Stimulated activated CD4-positive, alpha-beta T cell treated with anti-CD3 and anti-CD28 coated beads, Interleukin-12 subunit alpha, Interleukin-12 subunit beta, amount 100 ng/mL, for 24 hours (primary cell): ENCODE measurements around the gene OOSP3.
"Not testable (repeated sequence)": the region's sequence is repeated elsewhere in the genome, so short reads cannot be mapped to it uniquely, and the experiment has no call there.

Experiments
- DNase-seq, 2 experiments: peaks; one replicate each; pipeline ENCODE4 v3.0.0-alpha.2; 2020; ENCODE audit warnings: low read depth in 2 of 2

OOSP3 gene

GRCh38 chr11:59877325-59877724, 1.3 kb upstream of the OOSP3 start:
- DNase-seq = no peak

GRCh38 chr11:59877784-59878183, 798 bp upstream of the OOSP3 start:
- DNase-seq = no peak

GRCh38 chr11:59879567-59879966, 985 bp downstream of the OOSP3 start:
- DNase-seq = no peak

- DNase-seq = no peak
Observed at GRCh38 chr11:59883597-59883996, 5.0 kb downstream of the OOSP3 start.

GRCh38 chr11:59887156-59887555, 8.6 kb downstream of the OOSP3 start:
- DNase-seq = not testable (repeated sequence)

- DNase-seq = no peak
Observed at GRCh38 chr11:59891781-59892181, 13.2 kb downstream of the OOSP3 start.

- DNase-seq = no peak
Observed at GRCh38 chr11:59894616-59895015, 16.0 kb downstream of the OOSP3 start.

- DNase-seq = no peak
Observed at GRCh38 chr11:59898046-59898445, 19.5 kb downstream of the OOSP3 start.

GRCh38 chr11:59898650-59899049, 20.1 kb downstream of the OOSP3 start:
- no peak for DNase-seq

- DNase-seq = no peak
Observed at GRCh38 chr11:59899532-59899931, 20.9 kb downstream of the OOSP3 start.

GRCh38 chr11:59900366-59901126, 22.0 kb downstream of the OOSP3 start:
- no peak for DNase-seq

- DNase-seq = no peak
Observed at GRCh38 chr11:59901306-59901705, 22.7 kb downstream of the OOSP3 start.

GRCh38 chr11:59903569-59903968, 25.0 kb downstream of the OOSP3 start:
- DNase-seq = not testable (repeated sequence)

- DNase-seq = no peak
Observed at GRCh38 chr11:59918480-59918879, 39.9 kb downstream of the OOSP3 start.

GRCh38 chr11:59918987-59919589, 40.5 kb downstream of the OOSP3 start:
- DNase-seq = peak in 1 of 2 experiments; percentile 10

- no peak for DNase-seq
Observed at GRCh38 chr11:59923813-59924212, 45.2 kb downstream of the OOSP3 start.

GRCh38 chr11:59931688-59932087, 53.1 kb downstream of the OOSP3 start:
- DNase-seq = no peak

GRCh38 chr11:59938132-59938531, 59.5 kb downstream of the OOSP3 start, which contains the start of gene OOSP1:
TSS of gene OOSP1 (plus strand) at chr11:59938432. CDS start at chr11:59938455, 23 bp downstream.
- DNase-seq = no peak

GRCh38 chr11:59938718-59939117, 60.1 kb downstream of the OOSP3 start:
- DNase-seq = no peak

GRCh38 chr11:59939482-59939881, 60.9 kb downstream of the OOSP3 start:
- no peak for DNase-seq

- DNase-seq = no peak
Observed at GRCh38 chr11:59941091-59941490, 62.5 kb downstream of the OOSP3 start.

- DNase-seq = no peak
Observed at GRCh38 chr11:59943997-59944714, 65.6 kb downstream of the OOSP3 start.

- no peak for DNase-seq
Observed at GRCh38 chr11:59944720-59945119, 66.1 kb downstream of the OOSP3 start.
